H9 (cell line): ENCODE measurements around the gene RPL29. TPM values are rescaled to one million over a fixed set of nuclear protein-coding genes. Genes with fewer than 3 reads are reported as not detected.
A peak's percentile ranks its signal among the peaks of the same experiment; 100 is the strongest.

Experiments used
- DNase-seq: peaks from one replicate; pipeline ENCODE4 v3.0.0-alpha.2; 2017
- H2AFZ ChIP-seq: one replicate; pipeline ENCODE4 v1.6.1; 2013; ENCODE audit warnings: mild to moderate bottlenecking, low read length, control low read depth, moderate library complexity
- H2AK5ac ChIP-seq: 2 replicates; pipeline ENCODE4 v1.6.1; 2013; ENCODE audit warnings: low read length, control low read depth, mixed read lengths; ENCODE audit not compliant: insufficient read length
- H2BK120ac ChIP-seq: one replicate; pipeline ENCODE4 v1.6.1; 2013; ENCODE audit warnings: low read depth, mild to moderate bottlenecking, low read length, control low read depth, inconsistent platforms; ENCODE audit not compliant: poor library complexity, severe bottlenecking
- H2BK12ac ChIP-seq: 2 replicates; pipeline ENCODE4 v1.6.1; 2013; ENCODE audit warnings: low read length, control low read depth, mixed read lengths, low read depth; ENCODE audit not compliant: insufficient read length
- H2BK15ac ChIP-seq: 2 replicates; pipeline ENCODE4 v1.6.1; 2013; ENCODE audit warnings: low read depth, low read length, control low read depth
- H2BK20ac ChIP-seq: one replicate; pipeline ENCODE4 v1.6.1; 2013; ENCODE audit warnings: low read depth, mild to moderate bottlenecking, low read length, control low read depth, inconsistent platforms; ENCODE audit not compliant: poor library complexity, severe bottlenecking
- H2BK5ac ChIP-seq: 2 replicates; pipeline ENCODE4 v1.6.1; 2013; ENCODE audit warnings: low read length, control low read depth, mixed read lengths; ENCODE audit not compliant: insufficient read length
- H3K14ac ChIP-seq: 2 replicates; pipeline ENCODE4 v1.6.1; 2013; ENCODE audit warnings: low read length, control low read depth; ENCODE audit not compliant: insufficient read depth
- H3K18ac ChIP-seq: 2 replicates; pipeline ENCODE4 v1.6.1; 2013; ENCODE audit warnings: low read depth, mild to moderate bottlenecking, mixed read lengths, low read length, control low read depth; ENCODE audit not compliant: insufficient read length
- H3K23ac ChIP-seq: 2 replicates; pipeline ENCODE4 v1.6.1; 2013; ENCODE audit warnings: low read length, control low read depth, mixed read lengths, low read depth; ENCODE audit not compliant: insufficient read length
- H3K23me2 ChIP-seq: 2 replicates; pipeline ENCODE4 v1.6.1; 2013; ENCODE audit warnings: low read depth, mild to moderate bottlenecking, mixed read lengths, low read length, control low read depth; ENCODE audit not compliant: insufficient read length, poor library complexity, severe bottlenecking
- H3K27ac ChIP-seq: 2 replicates; pipeline ENCODE4 v1.5.1; 2013; ENCODE audit warnings: low read length, control low read depth, mixed read lengths, low read depth; ENCODE audit not compliant: insufficient read length
- H3K27me3 ChIP-seq: 2 replicates; pipeline ENCODE4 v1.6.1; 2013; ENCODE audit warnings: low read length, control low read depth, inconsistent platforms; ENCODE audit not compliant: insufficient read depth
- H3K4ac ChIP-seq: 2 replicates; pipeline ENCODE4 v1.6.1; 2013; ENCODE audit warnings: low read depth, mild to moderate bottlenecking, control low read depth, inconsistent platforms, low read length, moderate library complexity
- H3K4me1 ChIP-seq: 2 replicates; pipeline ENCODE4 v1.6.1; 2013; ENCODE audit warnings: low read length, control low read depth, inconsistent platforms; ENCODE audit not compliant: insufficient read depth
- H3K4me2 ChIP-seq: 2 replicates; pipeline ENCODE4 v1.6.1; 2013; ENCODE audit warnings: low read length, control low read depth, mixed read lengths; ENCODE audit not compliant: insufficient read length, insufficient read depth
- H3K56ac ChIP-seq: 2 replicates; pipeline ENCODE4 v1.6.1; 2013; ENCODE audit warnings: low read depth, mild to moderate bottlenecking, mixed read lengths, low read length, control low read depth; ENCODE audit not compliant: insufficient read length
- H3K79me1 ChIP-seq: 2 replicates; pipeline ENCODE4 v1.6.1; 2013; ENCODE audit warnings: low read depth, mild to moderate bottlenecking, moderate library complexity, low read length, control low read depth, inconsistent platforms; ENCODE audit not compliant: insufficient read depth, poor library complexity, severe bottlenecking
- H3K79me2 ChIP-seq: 2 replicates; pipeline ENCODE4 v1.6.1; 2013; ENCODE audit warnings: low read length, control low read depth, inconsistent platforms; ENCODE audit not compliant: insufficient read depth
- H3K9ac ChIP-seq: 2 replicates; pipeline ENCODE4 v1.6.1; 2013; ENCODE audit warnings: low read length, control low read depth, mixed read lengths; ENCODE audit not compliant: insufficient read length; ENCODE audit errors: extremely low read depth
- H3K9me3 ChIP-seq: one replicate; pipeline ENCODE4 v1.6.1; 2013; ENCODE audit warnings: low read depth, low read length, inconsistent platforms; ENCODE audit not compliant: control insufficient read depth
- H3T11ph ChIP-seq: one replicate; pipeline ENCODE4 v1.6.1; 2013; ENCODE audit warnings: mild to moderate bottlenecking, low read length, control low read depth, inconsistent platforms
- H4K20me1 ChIP-seq: one replicate; pipeline ENCODE4 v1.6.1; 2013; ENCODE audit not compliant: control insufficient read depth, insufficient read length, insufficient read depth
- H4K5ac ChIP-seq: 2 replicates; pipeline ENCODE4 v1.6.1; 2013; ENCODE audit warnings: low read depth, mild to moderate bottlenecking, mixed read lengths, low read length, control low read depth; ENCODE audit not compliant: insufficient read length
- H4K8ac ChIP-seq: replicated peaks from 2 replicates; pipeline ENCODE4 v1.6.1; 2013; ENCODE audit warnings: low read length, control low read depth, mixed read lengths, low read depth; ENCODE audit not compliant: insufficient read length
- H4K91ac ChIP-seq: 2 replicates; pipeline ENCODE4 v1.6.1; 2013; ENCODE audit warnings: low read depth, mild to moderate bottlenecking, moderate library complexity, mixed read lengths, low read length, control low read depth; ENCODE audit not compliant: insufficient read length
- H3K27ac Mint-ChIP-seq, 3 experiments: 2 replicates in 2 of 3; 3 replicates in 1 of 3; pipeline ENCODE4 v1.8.0; 2020 to 2021; ENCODE audit warnings: mixed read lengths in 3 of 3, mild to moderate bottlenecking in 1 of 3, moderate library complexity in 1 of 3
- H3K27me3 Mint-ChIP-seq: 2 replicates; pipeline ENCODE4 v1.8.0; 2021; ENCODE audit warnings: low read depth, mild to moderate bottlenecking, moderate library complexity, mixed read lengths
- H3K36me3 Mint-ChIP-seq, 3 experiments: 2 replicates in 2 of 3; 3 replicates in 1 of 3; pipeline ENCODE4 v1.8.0; 2020 to 2021; ENCODE audit warnings: low read depth in 3 of 3, mixed read lengths in 3 of 3; ENCODE audit not compliant: insufficient read depth in 1 of 3
- H3K4me1 Mint-ChIP-seq, 2 experiments: 2 replicates each; pipeline ENCODE4 v1.8.0; 2020; ENCODE audit warnings: mixed read lengths in 2 of 2
- H3K4me3 Mint-ChIP-seq, 2 experiments: 2 replicates in 1 of 2; 3 replicates in 1 of 2; pipeline ENCODE4 v1.8.0; 2020 to 2021; ENCODE audit warnings: mild to moderate bottlenecking in 2 of 2, mixed read lengths in 2 of 2, moderate library complexity in 1 of 2
- H3K9me3 Mint-ChIP-seq, 2 experiments: 2 replicates in 1 of 2; 3 replicates in 1 of 2; pipeline ENCODE4 v1.8.0; 2020; ENCODE audit warnings: mild to moderate bottlenecking in 2 of 2, mixed read lengths in 2 of 2, moderate library complexity in 1 of 2
- WGBS: extraction: QIAGEN DNeasy Blood & Tissue Kit; methylation state at CpG from one replicate; pipeline ENCODE4 v1.1.7; 2013; ENCODE audit warnings: missing lambda C conversion rate, low lambda C conversion rate, mixed read lengths; ENCODE audit not compliant: insufficient read length; ENCODE audit errors: extremely low coverage; 5-methylcytosine and 5-hydroxymethylcytosine counted together
- total RNA-seq: library from RNA; stranded (reverse); gene quantifications from 2 replicates; pipeline ENCODE4 v1.2.1, GENCODE V29; 2021
- TF ChIP-seq, protein P1 (sequence below): fragments of 200-600 bp; sonication (generic); conservative IDR thresholded peaks from 3 replicates; pipeline ENCODE4 v1.8.0; 2021; ENCODE audit warnings: antibody characterized with exemption, mild to moderate bottlenecking

Gene RPL29
- total RNA-seq, 1 experiment from 2014 or later, result 1,592 TPM

DNA sequence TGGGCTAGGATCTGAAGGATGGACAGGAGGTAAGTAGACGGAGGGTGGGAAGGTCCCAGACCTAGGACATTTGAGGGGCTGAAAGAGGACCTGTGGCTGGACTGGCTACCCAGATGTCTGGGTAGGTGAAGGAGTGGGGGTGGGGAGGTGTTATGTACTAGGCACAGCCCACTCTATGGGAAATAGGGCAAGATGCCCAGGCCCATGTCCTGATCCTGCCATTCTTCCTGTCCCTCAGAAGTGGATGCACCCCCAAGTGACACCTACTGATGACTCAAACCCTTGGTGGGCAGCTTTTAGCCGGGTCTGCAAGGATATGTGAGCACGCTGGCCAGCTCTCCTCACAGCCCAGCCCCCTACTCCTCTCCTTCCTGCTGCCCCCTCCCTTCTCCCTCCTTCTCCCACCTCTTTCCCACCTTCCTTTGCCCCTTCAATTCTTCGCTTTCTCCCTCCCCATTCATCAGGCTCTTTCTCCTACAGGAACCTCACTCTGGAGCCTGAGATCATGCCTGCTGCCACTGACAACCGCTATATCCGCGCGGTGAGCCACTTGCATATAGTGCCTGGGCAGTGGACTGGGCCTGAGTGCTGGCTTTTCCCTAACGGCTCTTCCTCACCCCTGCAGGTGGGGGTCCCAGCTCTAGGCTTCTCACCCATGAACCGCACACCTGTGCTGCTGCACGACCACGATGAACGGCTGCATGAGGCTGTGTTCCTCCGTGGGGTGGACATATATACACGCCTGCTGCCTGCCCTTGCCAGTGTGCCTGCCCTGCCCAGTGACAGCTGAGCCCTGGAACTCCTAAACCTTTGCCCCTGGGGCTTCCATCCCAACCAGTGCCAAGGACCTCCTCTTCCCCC, 7.2 kb downstream of the RPL29 start:
- H3K79me2 ChIP-seq, result no peaks in the 10 kb centered on the region
- no CpG with 5 or more reads among the region's 15 CpGs for WGBS
- no peak overlapping the region for H3K4ac ChIP-seq
- H3K4me1 ChIP-seq, result peaks cover 3% of the 10 kb centered on the region; the same call in 1 of the 2 replicates
- H2AFZ ChIP-seq, result no peak overlapping the region
- H3K23ac ChIP-seq, result no peak overlapping the region
- H3K9me3 ChIP-seq, result no peaks in the 10 kb centered on the region
- Mint-ChIP-seq H3K4me3 (no peak overlapping the region; a peak in 1 of 5 replicates), H3K9me3 (no peaks in the 10 kb centered on the region), H3K4me1 (peaks cover 17 to 28% of the 10 kb centered on the region in 2 experiments), H3K27ac (peak overlapping the region; percentile 44 to 86 (median 50); a peak in 4 of 7 replicates), H3K36me3 (peaks cover 19 to 26% (median 23%) of the 10 kb centered on the region in 3 experiments), H3K27me3 (peaks cover 1% of the 10 kb centered on the region; the same call in 1 of the 2 replicates)
- no peak overlapping the region for H3T11ph ChIP-seq
- H3K9ac ChIP-seq, result no peak overlapping the region
- H2BK15ac ChIP-seq, result no peak overlapping the region; the same call in 1 of the 2 replicates
- H3K4me2 ChIP-seq, result no peak overlapping the region
- no peak overlapping the region for H4K8ac ChIP-seq
- no peak overlapping the region for H3K18ac ChIP-seq
- TF ChIP-seq, protein P1, sequence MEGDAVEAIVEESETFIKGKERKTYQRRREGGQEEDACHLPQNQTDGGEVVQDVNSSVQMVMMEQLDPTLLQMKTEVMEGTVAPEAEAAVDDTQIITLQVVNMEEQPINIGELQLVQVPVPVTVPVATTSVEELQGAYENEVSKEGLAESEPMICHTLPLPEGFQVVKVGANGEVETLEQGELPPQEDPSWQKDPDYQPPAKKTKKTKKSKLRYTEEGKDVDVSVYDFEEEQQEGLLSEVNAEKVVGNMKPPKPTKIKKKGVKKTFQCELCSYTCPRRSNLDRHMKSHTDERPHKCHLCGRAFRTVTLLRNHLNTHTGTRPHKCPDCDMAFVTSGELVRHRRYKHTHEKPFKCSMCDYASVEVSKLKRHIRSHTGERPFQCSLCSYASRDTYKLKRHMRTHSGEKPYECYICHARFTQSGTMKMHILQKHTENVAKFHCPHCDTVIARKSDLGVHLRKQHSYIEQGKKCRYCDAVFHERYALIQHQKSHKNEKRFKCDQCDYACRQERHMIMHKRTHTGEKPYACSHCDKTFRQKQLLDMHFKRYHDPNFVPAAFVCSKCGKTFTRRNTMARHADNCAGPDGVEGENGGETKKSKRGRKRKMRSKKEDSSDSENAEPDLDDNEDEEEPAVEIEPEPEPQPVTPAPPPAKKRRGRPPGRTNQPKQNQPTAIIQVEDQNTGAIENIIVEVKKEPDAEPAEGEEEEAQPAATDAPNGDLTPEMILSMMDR, result no peak
- H3K14ac ChIP-seq, result no peak overlapping the region
- no peak overlapping the region for H3K56ac ChIP-seq
- H3K27me3 ChIP-seq, result no peaks in the 10 kb centered on the region
- H2BK12ac ChIP-seq, result no peak overlapping the region
- no peaks in the 10 kb centered on the region for H3K79me1 ChIP-seq
- no peaks in the 10 kb centered on the region for H3K23me2 ChIP-seq
- no peak for DNase-seq
- peaks cover 3% of the 10 kb centered on the region for H4K20me1 ChIP-seq
- no peak overlapping the region for H2AK5ac ChIP-seq
- H4K5ac ChIP-seq, result no peak overlapping the region
- H2BK5ac ChIP-seq, result no peak overlapping the region
- no peak overlapping the region for H3K27ac ChIP-seq
- no peak overlapping the region for H2BK120ac ChIP-seq
- no peak overlapping the region for H2BK20ac ChIP-seq
- H4K91ac ChIP-seq, result no peak overlapping the region
